Activated CD4-positive, alpha-beta memory T cell treated with anti-CD3 and anti-CD28 coated beads for 36 hours (primary cell): ENCODE data around the gene CLMN. TPM values are rescaled to one million over a fixed set of nuclear protein-coding genes. Genes with fewer than 3 reads are reported as not detected.

Experiments used
- CTCF ChIA-PET: fragments of 350-600 bp; sonication (Branson Sonifier 250); formaldehyde crosslinking; loops from one replicate; lab custom pipeline; 2021; ENCODE audit warnings: antibody characterized with exemption, inconsistent platforms; lab: Charles Lee
- POLR2A ChIA-PET: fragments of 350-600 bp; sonication (Branson Sonifier 250); formaldehyde crosslinking; loops from one replicate; lab custom pipeline; 2021; ENCODE audit warnings: antibody characterized with exemption; lab: Charles Lee
- DNase-seq: peaks from one replicate; pipeline ENCODE4 v3.0.0-alpha.2; 2020
- H3K27ac Mint-ChIP-seq: one replicate; pipeline ENCODE4 v1.8.0; 2021; ENCODE audit warnings: mixed read lengths
- H3K27me3 Mint-ChIP-seq: one replicate; pipeline ENCODE4 v1.8.0; 2021; ENCODE audit warnings: mixed read lengths
- H3K36me3 Mint-ChIP-seq: one replicate; pipeline ENCODE4 v1.8.0; 2021; ENCODE audit warnings: mixed read lengths
- H3K4me1 Mint-ChIP-seq: one replicate; pipeline ENCODE4 v1.8.0; 2021; ENCODE audit warnings: low read depth, mixed read lengths
- H3K4me3 Mint-ChIP-seq: one replicate; pipeline ENCODE4 v1.8.0; 2021; ENCODE audit warnings: mild to moderate bottlenecking, mixed read lengths
- H3K9me3 Mint-ChIP-seq: one replicate; pipeline ENCODE4 v1.8.0; 2021; ENCODE audit warnings: mixed read lengths
- intact Hi-C: fragments of 100-400 bp; cut with micrococcal nuclease; formaldehyde crosslinking; loops from one replicate; pipeline ENCODE4 v1.15.1; 2023
- total RNA-seq, 2 experiments: library from RNA; stranded (reverse); gene quantifications; one replicate each; pipeline ENCODE4 v1.2.3, GENCODE V29; 2021

CLMN gene
- total RNA-seq, 2 experiments from 2014 or later = 0.92 to 0.97 TPM

- intact Hi-C loops = no loop called here
- H3K27me3 Mint-ChIP-seq = peaks cover 9% of the 10 kb centered on the region
- H3K4me1 Mint-ChIP-seq = peaks cover 3% of the 10 kb centered on the region
- no peaks in the 10 kb centered on the region for H3K36me3 Mint-ChIP-seq
- no peak overlapping the region for H3K27ac Mint-ChIP-seq
- no peak for DNase-seq
- H3K4me3 Mint-ChIP-seq = no peak overlapping the region
- peaks cover 3% of the 10 kb centered on the region for H3K9me3 Mint-ChIP-seq
- ChIA-PET POLR2A (no interaction called here), CTCF (no interaction called here)
Measured at GRCh38 chr14:95192311-95192710, 127.4 kb downstream of the CLMN start.

DNA sequence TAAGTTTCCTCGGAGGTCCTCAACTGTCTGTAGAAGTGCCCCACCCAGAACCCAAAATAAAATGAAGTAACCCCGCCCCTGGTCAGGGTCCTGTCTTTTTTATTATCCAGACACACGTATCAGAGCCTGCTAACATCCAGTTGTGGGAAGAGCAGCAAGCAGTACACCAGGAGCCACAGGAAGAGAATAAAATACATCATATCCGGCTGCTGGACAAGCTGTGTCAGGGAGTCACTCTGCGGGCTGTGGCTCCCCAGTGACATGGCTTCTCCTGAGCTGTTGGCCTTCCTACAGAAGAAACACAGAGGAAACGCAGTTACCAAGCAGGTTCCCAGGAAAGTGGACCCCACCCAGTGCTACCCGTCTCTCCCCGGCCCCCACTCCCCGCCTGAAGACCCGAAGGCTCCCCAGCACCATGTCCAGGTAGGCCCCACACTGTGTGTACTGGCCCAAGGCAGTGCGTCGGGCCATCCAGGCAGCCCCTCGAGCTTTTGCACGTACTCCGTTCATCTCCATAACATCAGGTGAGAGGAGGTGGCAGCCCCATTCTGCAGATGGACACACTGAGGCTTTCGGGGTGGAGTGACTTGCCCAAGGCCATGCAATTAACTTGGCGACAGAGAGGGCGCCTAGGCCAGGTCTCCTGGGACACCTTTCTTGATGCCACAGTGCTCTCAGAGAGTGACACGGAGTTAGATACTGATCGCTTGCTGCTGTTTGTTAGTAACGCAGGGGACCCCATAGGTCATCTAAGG is 128.1 kb downstream of the CLMN start:
- H3K4me3 Mint-ChIP-seq = no peak overlapping the region
- peaks cover 15% of the 10 kb centered on the region for H3K27me3 Mint-ChIP-seq
- ChIA-PET POLR2A (no interaction called here), CTCF (no interaction called here)
- no peak overlapping the region for H3K27ac Mint-ChIP-seq
- H3K4me1 Mint-ChIP-seq = peaks cover 3% of the 10 kb centered on the region
- no peaks in the 10 kb centered on the region for H3K36me3 Mint-ChIP-seq
- peaks cover 3% of the 10 kb centered on the region for H3K9me3 Mint-ChIP-seq
- intact Hi-C loops = no loop called here
- DNase-seq = no peak

GRCh38 chr14:95190857-95191256 is 128.9 kb downstream of the CLMN start:
- Mint-ChIP-seq H3K4me1 (no peaks in the 10 kb centered on the region), H3K9me3 (peaks cover 3% of the 10 kb centered on the region), H3K4me3 (no peak overlapping the region), H3K27me3 (peaks cover 22% of the 10 kb centered on the region), H3K27ac (no peak overlapping the region), H3K36me3 (no peaks in the 10 kb centered on the region)
- intact Hi-C loops = no loop called here
- DNase-seq = no peak
- ChIA-PET POLR2A (no interaction called here), CTCF (interaction anchor here (0.6 kb wide), 1 partner anchor 70 kb away, joined by 3 read pairs; no protein-coding TSS in a partner anchor)

DNA sequence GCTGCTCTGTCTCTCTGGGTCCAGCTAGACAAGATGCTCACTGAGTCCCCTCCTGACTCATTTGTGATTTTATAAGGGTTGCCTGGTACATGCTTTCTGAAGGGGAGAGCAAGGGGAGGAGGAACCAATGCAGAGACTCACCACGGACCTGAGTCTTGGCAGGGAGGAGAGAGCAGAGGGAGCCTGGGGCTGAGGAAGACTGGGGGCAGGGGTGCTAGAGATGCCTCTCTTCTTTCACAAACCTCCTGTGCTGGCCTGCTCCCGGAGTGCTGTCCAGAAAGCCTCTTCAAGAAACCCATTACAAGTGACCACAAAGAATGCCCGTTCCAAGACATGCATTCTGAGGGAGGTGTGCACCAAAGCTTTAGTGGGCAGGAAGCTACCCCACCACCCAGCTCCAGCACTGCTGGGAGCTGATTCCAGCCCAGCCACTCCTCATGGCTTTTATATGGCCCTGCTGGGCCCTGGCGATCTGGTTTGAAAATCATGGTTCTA is 129.3 kb downstream of the CLMN start:
- Mint-ChIP-seq H3K27me3 (peaks cover 26% of the 10 kb centered on the region), H3K36me3 (no peaks in the 10 kb centered on the region), H3K27ac (no peak overlapping the region), H3K4me3 (no peak overlapping the region), H3K9me3 (peaks cover 3% of the 10 kb centered on the region), H3K4me1 (no peaks in the 10 kb centered on the region)
- intact Hi-C loops = no loop called here
- ChIA-PET POLR2A (no interaction called here), CTCF (interaction anchor here (0.6 kb wide), 1 partner anchor 70 kb away, joined by 3 read pairs; no protein-coding TSS in a partner anchor)
- DNase-seq = no peak

DNA sequence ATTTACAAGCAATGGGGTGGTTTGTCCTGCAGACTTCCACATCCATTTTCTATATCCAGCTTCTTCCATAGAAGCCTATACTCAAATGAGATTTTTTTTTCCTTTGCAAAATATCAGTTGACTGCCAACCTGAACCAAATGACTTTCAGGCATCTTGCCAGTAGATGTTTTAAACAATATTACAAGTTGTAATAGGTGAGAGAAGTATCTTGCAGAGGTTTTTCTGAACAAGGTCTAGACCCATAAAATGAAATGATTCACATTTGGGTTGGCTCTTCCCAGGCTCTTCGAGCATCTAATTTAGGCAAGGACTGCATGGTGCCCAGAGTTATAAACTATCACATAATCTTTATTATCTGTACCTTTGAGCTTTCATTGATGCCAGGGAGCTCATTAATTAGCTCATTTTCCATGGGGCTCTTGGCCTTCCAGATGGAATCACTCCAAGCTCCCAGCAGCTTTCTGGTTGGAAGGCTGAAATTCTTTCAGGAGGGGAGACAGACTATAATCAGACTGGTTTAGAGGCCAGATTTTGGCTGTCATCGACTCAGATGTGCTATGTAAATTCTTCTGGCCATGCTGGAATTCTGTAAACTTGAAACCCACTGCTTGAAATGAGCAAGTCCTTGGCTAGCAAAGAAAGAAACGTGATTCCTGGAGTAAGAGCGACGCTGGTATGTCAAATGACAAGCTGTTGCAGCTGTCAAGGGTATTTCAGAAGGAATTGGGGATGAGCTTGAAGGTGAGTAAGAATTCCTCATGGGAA is 130.2 kb downstream of the CLMN start:
- H3K4me3 Mint-ChIP-seq = no peak overlapping the region
- ChIA-PET POLR2A (no interaction called here), CTCF (no interaction called here)
- H3K27me3 Mint-ChIP-seq = peaks cover 26% of the 10 kb centered on the region
- H3K36me3 Mint-ChIP-seq = no peaks in the 10 kb centered on the region
- no peak overlapping the region for H3K27ac Mint-ChIP-seq
- no peak for DNase-seq
- no peaks in the 10 kb centered on the region for H3K4me1 Mint-ChIP-seq
- intact Hi-C loops = no loop called here
- peaks cover 3% of the 10 kb centered on the region for H3K9me3 Mint-ChIP-seq

DNA sequence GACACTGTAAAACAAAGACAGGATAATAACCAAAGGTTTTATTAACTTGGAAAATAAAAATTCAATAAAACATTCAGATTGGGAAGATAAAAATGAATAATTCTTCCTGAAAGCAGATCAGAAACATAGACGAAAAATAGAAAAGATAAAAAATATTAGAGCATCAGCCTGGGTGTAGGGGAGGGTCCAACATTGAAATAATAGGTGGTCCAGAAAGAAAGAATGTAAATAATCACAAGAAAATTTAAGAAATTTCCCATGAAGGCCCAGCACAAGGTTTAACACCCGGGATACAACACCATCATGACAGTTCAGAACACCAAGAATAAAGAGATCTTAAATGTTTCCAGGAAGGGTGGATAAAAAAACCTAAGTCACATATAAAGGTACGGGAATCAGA is 131.3 kb downstream of the CLMN start:
- no peak for DNase-seq
- H3K27ac Mint-ChIP-seq = no peak overlapping the region
- intact Hi-C loops = no loop called here
- ChIA-PET POLR2A (no interaction called here), CTCF (no interaction called here)
- H3K4me3 Mint-ChIP-seq = no peak overlapping the region
- H3K9me3 Mint-ChIP-seq = peaks cover 3% of the 10 kb centered on the region
- H3K27me3 Mint-ChIP-seq = peaks cover 29% of the 10 kb centered on the region
- H3K36me3 Mint-ChIP-seq = no peaks in the 10 kb centered on the region
- no peaks in the 10 kb centered on the region for H3K4me1 Mint-ChIP-seq

- H3K9me3 Mint-ChIP-seq = peaks cover 3% of the 10 kb centered on the region
- ChIA-PET CTCF (no interaction called here), POLR2A (no interaction called here)
- H3K27ac Mint-ChIP-seq = no peak overlapping the region
- intact Hi-C loops = no loop called here
- H3K4me1 Mint-ChIP-seq = no peaks in the 10 kb centered on the region
- DNase-seq = no peak
- H3K36me3 Mint-ChIP-seq = no peaks in the 10 kb centered on the region
- peaks cover 29% of the 10 kb centered on the region for H3K27me3 Mint-ChIP-seq
- no peak overlapping the region for H3K4me3 Mint-ChIP-seq
Measured at GRCh38 chr14:95185767-95186392, 133.8 kb downstream of the CLMN start.

DNA sequence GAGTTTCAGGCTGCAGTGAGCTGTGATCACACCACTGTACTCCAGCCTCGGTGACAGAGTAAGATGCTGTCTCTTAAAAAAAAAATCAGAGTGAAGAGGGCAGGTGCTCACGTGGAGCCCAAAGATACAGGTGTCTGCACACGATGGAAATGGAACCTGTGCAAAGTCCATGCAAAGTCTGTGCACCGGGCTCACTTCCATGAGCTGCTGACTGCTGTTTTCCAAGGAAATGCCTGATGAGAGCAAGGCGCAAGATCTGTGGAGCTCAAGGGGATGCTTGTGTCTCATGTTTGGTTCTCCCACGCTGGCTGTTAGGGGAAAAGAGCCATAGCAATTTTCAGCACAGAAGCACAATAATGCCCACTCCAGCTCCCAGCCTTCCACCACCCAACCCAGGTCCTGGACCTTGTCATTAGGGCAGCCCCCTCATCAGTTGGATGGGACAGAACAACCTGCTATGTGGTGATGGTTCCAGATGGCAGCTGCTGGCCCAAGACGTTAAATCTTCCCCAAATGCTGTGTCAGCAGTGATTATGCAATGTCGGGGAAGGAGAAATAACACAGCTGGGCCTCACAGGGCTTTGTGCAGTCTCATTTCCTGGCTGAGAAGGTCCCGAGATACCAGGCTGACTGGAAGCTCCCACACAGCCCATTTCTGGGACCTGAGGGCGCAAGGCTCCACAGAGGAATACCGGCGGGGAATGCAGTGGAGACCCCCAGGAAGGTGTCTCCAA is 134.5 kb downstream of the CLMN start:
- H3K4me3 Mint-ChIP-seq = no peak overlapping the region
- intact Hi-C loops = no loop called here
- ChIA-PET POLR2A (no interaction called here), CTCF (no interaction called here)
- peaks cover 3% of the 10 kb centered on the region for H3K36me3 Mint-ChIP-seq
- H3K27ac Mint-ChIP-seq = no peak overlapping the region
- no peaks in the 10 kb centered on the region for H3K4me1 Mint-ChIP-seq
- peaks cover 3% of the 10 kb centered on the region for H3K9me3 Mint-ChIP-seq
- peaks cover 29% of the 10 kb centered on the region for H3K27me3 Mint-ChIP-seq
- no peak for DNase-seq

DNA sequence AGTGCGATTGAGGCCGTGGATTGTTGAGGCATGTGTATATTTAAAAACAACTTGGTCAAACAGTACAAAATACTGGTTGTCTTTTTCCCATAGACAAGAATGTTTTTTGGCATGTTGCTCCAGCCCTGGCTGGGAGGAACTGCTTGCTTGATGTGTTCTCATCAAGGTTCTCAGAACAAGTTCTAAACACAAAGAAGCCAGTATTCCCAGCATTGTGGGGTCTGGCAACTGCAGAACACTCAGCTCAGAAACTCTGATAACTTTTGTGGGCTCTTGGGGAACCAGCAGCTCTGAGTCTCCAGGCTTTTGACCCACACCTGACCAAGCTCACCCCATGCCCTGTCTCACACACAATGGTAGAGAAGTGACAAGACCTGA is 135.3 kb downstream of the CLMN start:
- POLR2A ChIA-PET = no interaction called here
- CTCF ChIA-PET = no interaction called here
- Mint-ChIP-seq H3K36me3 (peaks cover 3% of the 10 kb centered on the region), H3K27ac (no peak overlapping the region), H3K9me3 (peaks cover 3% of the 10 kb centered on the region), H3K27me3 (peaks cover 27% of the 10 kb centered on the region), H3K4me3 (no peak overlapping the region), H3K4me1 (no peaks in the 10 kb centered on the region)
- intact Hi-C loops = no loop called here
- DNase-seq = no peak

DNA sequence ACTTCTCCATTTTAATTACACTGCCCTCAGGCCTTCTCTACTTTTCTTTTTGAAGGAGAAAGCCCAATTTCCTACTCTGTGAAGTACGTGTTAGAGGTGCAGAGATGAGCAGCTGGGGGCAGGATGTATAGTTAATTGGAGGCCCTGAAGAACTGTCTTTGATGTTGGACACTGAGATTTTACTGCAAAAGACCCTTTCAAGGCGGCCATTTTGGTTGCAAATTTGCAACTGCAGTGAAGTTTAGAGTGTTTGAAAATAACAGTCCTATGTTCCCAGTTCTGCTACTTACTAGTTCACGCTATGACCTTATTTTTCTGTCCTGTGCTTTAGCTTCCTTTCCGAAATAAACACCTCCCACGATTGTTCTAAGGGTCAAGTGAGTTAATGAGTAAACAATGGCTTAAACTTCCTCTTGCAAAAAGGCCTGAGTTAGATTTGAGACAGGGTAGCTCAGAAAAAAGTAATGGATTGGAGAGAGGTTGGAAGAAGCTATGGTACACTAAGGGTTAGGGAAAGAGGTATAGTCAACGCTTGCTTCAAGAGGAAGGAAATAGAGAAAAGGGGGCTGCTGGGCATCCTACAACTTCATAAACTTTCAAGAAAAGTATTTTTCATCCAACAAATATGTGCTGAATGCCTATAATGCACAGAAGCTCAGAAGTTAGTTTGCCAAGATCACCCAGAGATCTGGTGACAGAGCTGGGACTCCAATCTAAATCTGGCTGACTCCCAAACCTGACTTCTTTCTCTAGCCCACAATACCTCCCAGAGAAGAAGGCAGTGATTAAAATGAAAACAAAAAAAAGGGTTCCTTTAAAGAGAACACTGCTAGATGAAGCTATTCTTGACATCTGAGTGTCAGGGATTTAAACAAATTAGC is 135.9 kb downstream of the CLMN start:
- Mint-ChIP-seq H3K27me3 (peaks cover 27% of the 10 kb centered on the region), H3K4me1 (no peaks in the 10 kb centered on the region), H3K27ac (no peak overlapping the region), H3K4me3 (no peak overlapping the region), H3K36me3 (peaks cover 3% of the 10 kb centered on the region), H3K9me3 (peaks cover 3% of the 10 kb centered on the region)
- DNase-seq = no peak
- POLR2A ChIA-PET = no interaction called here
- CTCF ChIA-PET = no interaction called here
- intact Hi-C loops = no loop called here

GRCh38 chr14:95183082-95183481 is 136.6 kb downstream of the CLMN start:
- H3K4me1 Mint-ChIP-seq = no peaks in the 10 kb centered on the region
- H3K27me3 Mint-ChIP-seq = peaks cover 22% of the 10 kb centered on the region
- intact Hi-C loops = no loop called here
- H3K4me3 Mint-ChIP-seq = no peak overlapping the region
- ChIA-PET CTCF (no interaction called here), POLR2A (no interaction called here)
- DNase-seq = no peak
- H3K9me3 Mint-ChIP-seq = peaks cover 2% of the 10 kb centered on the region
- H3K27ac Mint-ChIP-seq = no peak overlapping the region
- peaks cover 3% of the 10 kb centered on the region for H3K36me3 Mint-ChIP-seq
